DMS 273 treated with DMSO at 0.1 percent for 48 hours (cell line): ENCODE measurements around the gene CCDC38.
"Not testable (repeated sequence)": the region's sequence is repeated elsewhere in the genome, so short reads cannot be mapped to it uniquely, and the experiment has no call there.

ENCODE experiments used
- DNase-seq: peaks from one replicate; lab custom pipeline; 2025; lab: John Stamatoyannopoulos, UW

The CCDC38 gene

GRCh38 chr12:95942524-95943329 lies at the start of gene CCDC38:
TSS of gene CCDC38 (minus strand) at chr12:95942614. CDS start at chr12:95936509, 6,105 bp downstream.
- peak; percentile 40 for DNase-seq

DNA sequence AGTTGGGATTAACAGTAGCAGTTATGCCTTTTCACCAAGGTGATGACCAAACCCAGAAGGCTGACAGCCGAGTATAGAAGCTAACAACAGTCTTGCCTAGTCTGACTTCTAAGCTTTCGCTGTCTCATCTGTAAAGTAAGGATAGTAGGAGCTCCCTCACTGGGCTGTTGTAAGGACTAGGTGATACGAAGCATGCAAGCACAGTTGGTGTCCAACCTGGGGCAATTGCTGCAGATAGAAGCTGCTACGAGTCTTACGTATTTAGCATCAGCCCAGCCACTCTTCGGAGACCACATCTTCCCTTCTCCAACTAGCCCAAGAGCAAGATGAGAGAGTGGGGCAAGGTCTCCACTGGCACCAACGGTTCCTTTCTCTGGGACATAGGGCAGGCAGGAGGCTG lies 47.7 kb upstream of the CCDC38 start:
- DNase-seq, result no peak

GRCh38 chr12:95989504-95990123 lies 47.2 kb upstream of the CCDC38 start:
- DNase-seq, result no peak

- no peak for DNase-seq
Observed at GRCh38 chr12:95988506-95989275, 46.3 kb upstream of the CCDC38 start.

DNA sequence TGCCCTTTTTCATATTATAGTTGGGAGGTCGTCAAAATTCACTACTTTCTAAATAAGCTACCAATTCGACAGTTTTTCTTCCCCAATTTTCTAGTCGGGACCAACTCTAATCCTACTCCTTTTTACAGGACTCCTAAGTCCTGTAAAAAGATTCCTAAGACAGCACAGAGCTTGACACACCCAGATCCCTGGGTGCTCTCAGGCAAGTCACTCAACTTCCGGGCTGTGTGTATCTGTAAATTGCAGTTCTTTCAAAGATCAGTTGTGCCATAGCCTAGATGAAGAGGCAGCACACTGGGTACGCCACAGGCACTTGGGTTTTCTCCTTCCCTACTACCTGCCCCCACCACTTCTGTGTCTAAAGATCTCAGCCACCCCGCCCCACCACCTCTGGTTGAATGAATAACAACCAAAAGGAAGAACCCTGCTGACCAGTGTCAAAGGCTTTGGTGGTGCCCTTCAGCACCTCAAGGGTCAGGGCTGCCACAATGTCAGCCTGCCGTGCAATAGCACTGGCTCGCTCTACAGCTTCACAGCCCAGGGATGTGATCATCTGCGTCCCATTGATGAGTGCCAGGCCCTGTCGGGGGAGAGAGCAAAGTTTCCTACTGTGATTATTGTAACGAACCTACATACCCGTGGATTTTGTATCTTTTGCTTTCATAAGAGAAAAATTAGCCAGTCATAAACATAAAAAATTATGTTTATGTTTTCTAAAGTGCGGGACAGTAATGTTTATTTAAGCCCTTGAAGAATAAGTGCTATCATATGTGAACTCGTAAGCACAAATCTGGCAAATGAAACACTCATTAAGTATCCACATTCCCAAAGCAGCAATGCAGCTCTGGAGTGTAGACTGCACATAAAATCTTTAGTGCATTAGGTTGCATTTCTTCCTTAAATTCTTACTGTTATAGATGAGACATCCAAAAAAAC lies 44.5 kb upstream of the CCDC38 start:
- DNase-seq, result no peak

DNA sequence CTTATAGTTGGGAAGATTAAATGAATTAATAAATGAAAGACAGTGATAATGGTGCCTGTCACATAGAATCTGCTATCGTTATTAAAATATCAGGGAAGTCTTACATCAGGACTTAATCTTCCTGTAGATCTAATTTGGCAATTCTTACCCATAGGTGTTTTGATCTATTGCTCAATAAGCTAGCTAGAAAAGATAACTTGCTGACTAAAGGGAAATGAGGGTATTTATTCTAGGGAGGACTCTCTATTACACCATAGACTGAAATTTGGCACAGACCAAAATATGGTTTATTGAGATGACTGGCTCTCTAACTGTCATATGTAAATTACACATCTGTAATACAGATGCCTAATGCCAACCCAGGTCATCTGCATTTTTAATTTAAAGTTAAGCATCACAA lies 42.3 kb upstream of the CCDC38 start:
- DNase-seq, result no peak

GRCh38 chr12:95982602-95983001 lies 40.2 kb upstream of the CCDC38 start:
- DNase-seq, result no peak

- DNase-seq, result no peak
Observed at GRCh38 chr12:95980437-95980836, 38.0 kb upstream of the CCDC38 start.

GRCh38 chr12:95978774-95979173 lies 36.4 kb upstream of the CCDC38 start:
- DNase-seq, result no peak

- DNase-seq, result no peak
Observed at GRCh38 chr12:95978351-95978750, 35.9 kb upstream of the CCDC38 start.

- DNase-seq, result no peak
Observed at GRCh38 chr12:95977764-95978305, 35.4 kb upstream of the CCDC38 start.

- no peak for DNase-seq
Observed at GRCh38 chr12:95976416-95976832, 34.0 kb upstream of the CCDC38 start.

- no peak for DNase-seq
Observed at GRCh38 chr12:95975491-95975890, 33.1 kb upstream of the CCDC38 start.

GRCh38 chr12:95974358-95974757 lies 31.9 kb upstream of the CCDC38 start:
- DNase-seq, result no peak

DNA sequence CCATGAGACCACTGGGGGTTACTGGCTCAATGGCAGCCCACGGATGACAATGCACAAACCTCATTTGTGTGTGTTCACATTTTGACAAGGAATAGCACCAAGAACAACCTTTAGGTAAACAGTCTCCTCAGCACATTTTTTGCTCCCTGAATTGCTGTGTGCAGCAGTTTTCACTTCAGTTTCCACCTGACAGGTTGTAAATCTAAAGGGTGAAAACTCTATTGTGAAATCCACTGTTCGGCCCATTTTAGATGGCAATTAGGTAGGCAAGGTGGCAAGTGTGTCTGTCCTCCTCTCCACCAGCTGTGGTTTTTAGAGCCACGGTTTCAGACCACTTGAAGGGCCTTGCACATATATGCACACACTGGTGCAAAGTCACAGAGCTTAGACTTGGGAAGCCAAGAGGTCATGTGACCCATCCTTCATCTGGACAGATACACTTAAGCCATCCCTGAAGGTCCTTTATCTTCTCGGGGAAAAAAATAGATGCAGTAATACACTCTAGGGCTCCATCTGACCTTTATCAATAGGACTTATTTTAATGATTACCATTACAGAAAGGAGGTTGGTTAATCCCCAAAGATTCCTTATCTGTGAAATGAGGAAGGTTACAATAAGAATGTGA lies 30.5 kb upstream of the CCDC38 start:
- no peak for DNase-seq

- no peak for DNase-seq
Observed at GRCh38 chr12:95970905-95971304, 28.5 kb upstream of the CCDC38 start.

DNA sequence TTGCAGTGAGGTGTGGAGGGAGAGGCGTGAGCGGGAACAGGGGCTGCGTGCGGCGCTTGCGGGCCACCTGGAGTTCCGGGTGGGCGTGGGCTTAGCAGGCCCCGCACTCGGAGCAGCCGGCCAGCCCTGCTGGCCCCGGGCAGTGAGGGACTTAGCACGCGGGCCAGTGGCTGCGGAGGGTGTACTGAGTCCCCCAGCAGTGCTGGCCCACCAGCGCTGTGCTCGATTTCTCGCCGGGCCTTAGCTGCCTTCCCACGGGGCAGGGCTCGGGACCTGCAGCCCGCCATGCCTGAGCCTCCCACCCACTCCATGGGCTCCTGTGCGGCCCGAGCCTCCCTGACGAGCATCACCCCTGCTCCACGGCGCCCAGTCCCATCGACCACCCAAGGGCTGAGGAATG lies 26.7 kb upstream of the CCDC38 start:
- not testable (repeated sequence) for DNase-seq

GRCh38 chr12:95967301-95967700 lies 24.9 kb upstream of the CCDC38 start:
- no peak for DNase-seq

DNA sequence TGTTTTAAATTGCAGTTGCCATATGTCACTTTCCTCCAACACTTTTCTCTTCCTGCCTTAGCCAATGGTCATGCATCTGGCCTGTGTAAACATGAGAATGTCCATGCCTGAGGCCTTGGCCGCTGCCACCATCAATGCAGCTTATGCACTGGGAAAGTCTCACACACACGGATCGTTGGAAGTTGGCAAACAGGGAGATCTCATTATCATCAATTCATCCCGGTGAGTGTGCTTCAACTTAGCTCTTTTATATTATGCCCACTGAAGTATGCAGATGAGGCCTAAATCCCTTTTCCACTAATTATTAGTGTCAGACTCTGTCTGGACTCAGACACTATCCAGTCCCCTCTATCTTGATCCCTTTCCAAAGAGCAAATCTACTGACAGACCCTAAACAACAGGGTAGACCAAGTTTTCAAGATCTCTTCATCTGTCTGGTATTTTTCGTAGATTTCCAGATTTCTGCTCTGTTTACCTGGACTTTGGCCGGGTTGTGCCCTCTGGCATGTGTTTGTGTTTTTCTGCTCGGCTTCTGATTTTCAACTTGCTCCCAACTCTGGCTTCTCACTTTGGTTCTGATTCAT lies 24.0 kb upstream of the CCDC38 start:
- DNase-seq, result peak; percentile 17

DNA sequence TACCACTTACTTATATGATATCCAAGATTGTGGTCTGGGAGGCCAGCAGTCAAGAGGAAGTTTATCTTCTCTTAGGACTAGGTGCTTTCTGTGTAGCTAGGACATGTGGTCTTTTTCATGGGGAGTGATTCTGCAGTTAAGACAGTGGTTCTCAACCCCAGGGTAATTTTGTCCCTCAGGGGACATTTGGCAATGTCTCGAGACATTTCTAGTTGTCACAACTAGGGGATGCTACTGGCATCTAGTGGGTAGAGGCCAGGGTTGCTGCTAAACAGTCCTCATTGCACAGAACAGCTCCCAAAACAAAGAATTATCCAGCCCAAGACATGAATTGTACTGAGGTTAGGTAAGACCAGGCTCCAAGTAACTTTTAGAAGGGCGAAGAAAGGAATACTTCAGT lies 20.7 kb upstream of the CCDC38 start:
- no peak for DNase-seq

GRCh38 chr12:95962222-95962621 lies 19.8 kb upstream of the CCDC38 start:
- no peak for DNase-seq
